Upper lobe of left lung (tissue), 6 donors: ENCODE data around the gene TRAPPC4. TPM values are rescaled to one million over a fixed set of nuclear protein-coding genes. Genes with fewer than 3 reads are reported as not detected.

Source experiments
- ATAC-seq, 2 donors: fragments of 200-7000 bp; cut with Tn5 transposase; one replicate each; pipeline ENCODE4 v1.9.1; 2022; ENCODE audit warnings: mild to moderate bottlenecking in 2 of 2, moderate library complexity in 2 of 2; ENCODE audit not compliant: low FRiP score in 2 of 2
- DNase-seq, 2 donors: peaks; one replicate each; pipeline ENCODE4 v3.0.0-alpha.2; 2019 to 2020
- H3K27ac ChIP-seq, 4 donors: fragments of 200-600 bp; sonication (generic); one replicate each; pipeline ENCODE4 v1.5.1; 2016 to 2019
- H3K27me3 ChIP-seq, 4 donors: fragments of 200-600 bp; sonication (generic); one replicate each; pipeline ENCODE4 v1.5.1; 2017 to 2019
- H3K36me3 ChIP-seq, 4 donors: fragments of 200-600 bp; sonication (generic); one replicate each; pipeline ENCODE4 v1.5.1; 2016 to 2019
- H3K4me1 ChIP-seq, 4 donors: fragments of 200-600 bp; sonication (generic); one replicate each; pipeline ENCODE4 v1.5.1; 2018 to 2019
- H3K4me3 ChIP-seq, 4 donors: fragments of 200-600 bp; sonication (generic); one replicate each; pipeline ENCODE4 v1.5.1; 2017 to 2019; ENCODE audit warnings: mild to moderate bottlenecking in 2 of 4, moderate library complexity in 1 of 4
- H3K9me3 ChIP-seq, 4 donors: fragments of 200-600 bp; sonication (generic); one replicate each; pipeline ENCODE4 v1.5.1; 2018 to 2019
- EP300 ChIP-seq, 4 donors: sonication (generic); formaldehyde crosslinking; IDR thresholded peaks; one replicate each; pipeline ENCODE4 v1.5.1; 2017; ENCODE audit warnings: antibody characterized with exemption in 4 of 4, control low read depth in 2 of 4
- POLR2A ChIP-seq, 4 donors: fragments of 450-650 bp; IDR thresholded peaks; one replicate each; pipeline ENCODE4 v1.5.1; 2016 to 2017; ENCODE audit warnings: antibody characterized with exemption in 4 of 4, mild to moderate bottlenecking in 2 of 4
- POLR2AphosphoS5 ChIP-seq, 2 donors: sonication (generic); formaldehyde crosslinking; IDR thresholded peaks; one replicate each; pipeline ENCODE4 v1.5.1; 2017; ENCODE audit warnings: antibody characterized with exemption in 2 of 2
- WGBS, 2 donors: methylation state at CpG; one replicate each; pipeline ENCODE4 v1.1.5; 2017 to 2018; 5-methylcytosine and 5-hydroxymethylcytosine counted together
- total RNA-seq, 6 donors: library from RNA; depleted of rRNA in 4 of 6; stranded (reverse); fragments of >200 nt in 4 of 6; gene quantifications; one replicate each; pipeline versions ENCODE4 v1.1.0 to v1.2.1, GENCODE V29; 2016 to 2021
- TF ChIP-seq, protein P1 (sequence below), 6 experiments: fragments of 450-650 bp in 4 of 6; fragments of 200-600 bp in 2 of 6; sonication (generic) in 2 of 6; IDR thresholded peaks; one replicate each; pipeline ENCODE4 v1.5.1; 2016 to 2019; ENCODE audit warnings: antibody characterized with exemption in 6 of 6
- donor health status: DM: no; HTN: no; CAD: no; lungs with moderate emphysema.
- donor health status: DM: no; HTN: yes; CAD: no; lungs with severe emphysema.

The TRAPPC4 gene
- total RNA-seq, 6 donors from 2014 or later: 44.2 to 77.5 (median 63.6) TPM

DNA sequence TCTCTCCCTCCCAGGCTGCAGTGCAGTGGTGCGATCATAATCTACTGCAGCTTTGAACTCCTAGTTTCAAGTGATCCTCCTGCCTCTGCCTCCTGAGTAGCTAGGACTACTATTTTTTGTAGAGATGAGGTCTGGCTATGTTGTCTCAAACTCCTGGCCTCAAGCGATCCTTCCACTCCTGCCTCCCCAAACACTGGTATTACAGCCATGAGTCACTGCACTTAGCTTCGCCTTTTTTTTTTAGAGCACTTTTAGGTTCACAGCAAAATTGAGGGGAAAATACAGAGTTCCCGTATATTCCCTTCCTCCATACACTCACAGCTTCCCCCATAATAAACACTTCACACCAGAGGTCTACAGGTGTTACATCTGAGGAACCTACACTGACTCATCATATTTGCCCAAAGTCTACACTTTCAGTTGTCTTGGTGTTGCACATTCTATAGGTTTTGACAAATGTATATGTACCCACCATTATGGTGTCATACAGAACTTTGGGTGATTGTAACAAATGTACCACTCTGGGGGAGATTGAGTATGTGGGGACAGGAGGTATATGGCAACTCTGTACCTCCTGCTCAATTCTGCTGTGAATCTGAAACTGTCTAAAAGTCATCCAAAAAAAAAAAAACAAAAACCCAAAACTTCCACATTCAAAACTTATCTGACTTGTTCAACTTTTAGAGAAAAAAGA lies 23.4 kb downstream of the TRAPPC4 start:
- TF ChIP-seq POLR2AphosphoS5 (IDR thresholded peaks at IDR 0.05): no peak
- no peak for TF ChIP-seq POLR2A (IDR thresholded peaks at IDR 0.05)
- no peak for TF ChIP-seq EP300 (IDR thresholded peaks at IDR 0.05)
- TF ChIP-seq, protein P1, sequence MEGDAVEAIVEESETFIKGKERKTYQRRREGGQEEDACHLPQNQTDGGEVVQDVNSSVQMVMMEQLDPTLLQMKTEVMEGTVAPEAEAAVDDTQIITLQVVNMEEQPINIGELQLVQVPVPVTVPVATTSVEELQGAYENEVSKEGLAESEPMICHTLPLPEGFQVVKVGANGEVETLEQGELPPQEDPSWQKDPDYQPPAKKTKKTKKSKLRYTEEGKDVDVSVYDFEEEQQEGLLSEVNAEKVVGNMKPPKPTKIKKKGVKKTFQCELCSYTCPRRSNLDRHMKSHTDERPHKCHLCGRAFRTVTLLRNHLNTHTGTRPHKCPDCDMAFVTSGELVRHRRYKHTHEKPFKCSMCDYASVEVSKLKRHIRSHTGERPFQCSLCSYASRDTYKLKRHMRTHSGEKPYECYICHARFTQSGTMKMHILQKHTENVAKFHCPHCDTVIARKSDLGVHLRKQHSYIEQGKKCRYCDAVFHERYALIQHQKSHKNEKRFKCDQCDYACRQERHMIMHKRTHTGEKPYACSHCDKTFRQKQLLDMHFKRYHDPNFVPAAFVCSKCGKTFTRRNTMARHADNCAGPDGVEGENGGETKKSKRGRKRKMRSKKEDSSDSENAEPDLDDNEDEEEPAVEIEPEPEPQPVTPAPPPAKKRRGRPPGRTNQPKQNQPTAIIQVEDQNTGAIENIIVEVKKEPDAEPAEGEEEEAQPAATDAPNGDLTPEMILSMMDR (IDR thresholded peaks at IDR 0.05): no peak
- Histone ChIP-seq H3K27ac (no peak overlapping the region), H3K4me3 (no peak overlapping the region), H3K4me1 (no peaks in the 10 kb centered on the region), H3K9me3 (no peaks in the 10 kb centered on the region), H3K36me3 (peaks cover 6 to 29% (median 22%) of the 10 kb centered on the region in 4 donors), H3K27me3 (no peaks in the 10 kb centered on the region)
- WGBS, 2 donors: 84 to 94% methylated on average over 4 of the region's 4 CpGs
- no peak for DNase-seq
- no peak for ATAC-seq

DNA sequence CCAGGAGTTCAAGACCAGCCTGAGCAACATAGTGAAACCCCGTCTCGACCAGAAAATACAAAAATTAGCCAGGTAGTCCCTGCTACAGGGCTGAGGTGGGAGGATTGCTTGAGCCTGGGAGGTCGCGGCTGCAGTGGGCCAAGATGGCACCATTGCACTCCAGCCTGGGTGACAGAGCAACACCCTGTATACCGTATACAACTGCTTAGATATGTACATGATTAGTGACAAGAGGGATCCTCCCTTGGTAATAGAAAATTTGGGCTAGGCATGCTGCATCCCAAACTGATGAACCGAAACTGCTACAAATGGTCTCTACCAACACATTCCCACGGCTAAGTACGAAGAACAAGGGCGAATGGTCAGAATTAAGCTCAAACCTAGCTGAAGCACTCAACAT lies 24.4 kb downstream of the TRAPPC4 start:
- TF ChIP-seq EP300 (IDR thresholded peaks at IDR 0.05) (no peak), POLR2A (IDR thresholded peaks at IDR 0.05) (no peak), POLR2AphosphoS5 (IDR thresholded peaks at IDR 0.05) (no peak)
- TF ChIP-seq, protein P1 (IDR thresholded peaks at IDR 0.05): no peak

DNA sequence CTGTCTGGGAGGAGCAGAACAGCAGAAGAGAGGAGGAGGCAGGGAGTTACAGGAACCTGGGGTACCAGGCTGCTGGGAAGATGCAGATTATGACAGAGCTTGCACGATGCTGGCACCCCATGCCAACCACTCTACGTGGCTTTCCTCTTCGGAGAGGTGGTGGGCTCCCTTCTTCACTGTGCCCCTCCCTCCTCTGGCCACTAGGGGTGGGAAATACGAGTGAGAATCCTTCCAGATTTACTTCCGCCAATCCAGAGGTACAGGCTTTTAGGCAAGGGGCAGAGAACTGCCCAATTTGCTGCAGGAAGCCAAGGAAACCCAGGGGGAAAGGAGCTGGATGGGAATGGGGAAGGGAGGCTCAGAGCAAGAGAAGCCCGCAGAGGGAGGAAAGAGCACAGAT lies 26.1 kb downstream of the TRAPPC4 start:
- H3K9me3 ChIP-seq: no peaks in the 10 kb centered on the region
- 75 to 81% methylated on average over 6 of the region's 6 CpGs for WGBS, 2 donors
- no peaks in the 10 kb centered on the region for H3K4me1 ChIP-seq
- H3K4me3 ChIP-seq: no peak overlapping the region
- no peak overlapping the region for H3K27ac ChIP-seq
- no peaks in the 10 kb centered on the region for H3K27me3 ChIP-seq
- peaks cover 23 to 57% (median 50%) of the 10 kb centered on the region in 4 donors for H3K36me3 ChIP-seq
- TF ChIP-seq POLR2A (IDR thresholded peaks at IDR 0.05) (no peak), EP300 (IDR thresholded peaks at IDR 0.05) (no peak), POLR2AphosphoS5 (IDR thresholded peaks at IDR 0.05) (no peak)
- TF ChIP-seq, protein P1 (IDR thresholded peaks at IDR 0.05): no peak
- no peak for DNase-seq
- no peak for ATAC-seq

More for the DNA sequence above, 24.4 kb downstream of the TRAPPC4 start:
- 93 to 95% methylated on average over 9 of the region's 9 CpGs for whole genome bisulfite sequencing, 2 donors
- Histone ChIP-seq H3K9me3 (no peaks in the 10 kb centered on the region), H3K36me3 (peaks cover 8 to 39% (median 32%) of the 10 kb centered on the region in 4 donors), H3K27ac (no peak overlapping the region), H3K27me3 (no peaks in the 10 kb centered on the region), H3K4me3 (no peak overlapping the region), H3K4me1 (no peaks in the 10 kb centered on the region)
- ATAC-seq (no peak), DNase-seq (no peak)

DNA sequence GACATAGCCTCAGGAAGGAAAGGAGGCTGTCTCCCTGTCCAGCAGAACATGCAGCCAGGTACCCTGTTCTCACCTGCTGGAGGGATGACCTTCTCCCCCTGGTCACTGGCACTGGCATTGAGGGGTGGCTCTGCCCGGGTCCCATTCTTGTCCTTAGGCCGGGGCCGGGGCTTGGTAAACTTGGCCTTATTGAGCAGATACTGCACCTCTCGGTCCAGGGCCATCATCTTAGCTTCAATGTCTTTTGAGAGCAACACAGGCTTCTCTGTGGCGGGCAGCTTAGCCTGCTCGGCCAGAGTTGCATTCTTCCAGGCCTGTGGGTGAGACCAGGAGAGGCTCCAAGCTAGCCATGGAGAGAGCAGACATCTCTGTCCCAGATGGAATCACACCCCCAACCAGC lies 27.9 kb downstream of the TRAPPC4 start:
- no peak overlapping the region for H3K27ac ChIP-seq
- TF ChIP-seq POLR2A (IDR thresholded peaks at IDR 0.05) (no peak), POLR2AphosphoS5 (IDR thresholded peaks at IDR 0.05) (no peak), EP300 (IDR thresholded peaks at IDR 0.05) (no peak)
- TF ChIP-seq, protein P1 (IDR thresholded peaks at IDR 0.05): no peak
- no peak overlapping the region for H3K4me3 ChIP-seq
- no peaks in the 10 kb centered on the region for H3K27me3 ChIP-seq
- no peak for DNase-seq
- ATAC-seq: no peak
- 93 to 94% methylated on average over 3 to 6 of the region's 6 CpGs for WGBS, 2 donors
- H3K9me3 ChIP-seq: no peaks in the 10 kb centered on the region
- no peaks in the 10 kb centered on the region for H3K4me1 ChIP-seq
- H3K36me3 ChIP-seq: peaks cover 23 to 73% (median 66%) of the 10 kb centered on the region in 4 donors

DNA sequence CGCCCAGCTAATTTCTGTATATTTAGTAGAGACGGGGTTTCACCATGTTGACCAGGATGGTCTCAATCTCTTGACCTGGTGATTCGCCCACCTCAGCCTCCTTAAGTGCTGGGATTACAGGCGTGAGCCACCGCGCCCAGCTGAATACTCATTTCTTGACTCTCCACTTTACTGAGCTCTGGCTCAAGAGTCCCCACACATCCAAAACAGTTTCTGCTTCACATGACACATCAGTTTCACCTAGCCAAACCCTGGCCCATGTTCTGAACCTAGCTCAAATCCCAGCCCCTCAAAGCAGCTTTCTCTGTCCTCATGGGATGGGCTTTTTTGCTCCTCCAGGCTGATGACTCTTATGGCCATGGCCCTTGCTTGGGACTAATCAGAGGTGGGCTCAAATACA lies 28.6 kb downstream of the TRAPPC4 start:
- Histone ChIP-seq H3K4me1 (no peaks in the 10 kb centered on the region), H3K9me3 (no peaks in the 10 kb centered on the region), H3K27me3 (no peaks in the 10 kb centered on the region), H3K27ac (no peak overlapping the region), H3K4me3 (no peak overlapping the region), H3K36me3 (peaks cover 28 to 80% (median 73%) of the 10 kb centered on the region in 4 donors)
- no peak for TF ChIP-seq POLR2A (IDR thresholded peaks at IDR 0.05)
- TF ChIP-seq POLR2AphosphoS5 (IDR thresholded peaks at IDR 0.05): no peak
- no peak for TF ChIP-seq EP300 (IDR thresholded peaks at IDR 0.05)
- TF ChIP-seq, protein P1 (IDR thresholded peaks at IDR 0.05): no peak
- DNase-seq (no peak), ATAC-seq (no peak)
- WGBS, 2 donors: 88 to 91% methylated on average over 6 of the region's 6 CpGs
